Stimulated activated CD8-positive, alpha-beta memory T cell treated with anti-CD3 and anti-CD28 coated beads, Interleukin-7, amount 100 ng/mL, for 4 hours (primary cell): ENCODE measurements around the gene NAALADL2.
"Not testable (repeated sequence)": the region's sequence is repeated elsewhere in the genome, so short reads cannot be mapped to it uniquely, and the experiment has no call there.

ENCODE experiments used
- DNase-seq, 2 donors: peaks; one replicate each; pipeline ENCODE4 v3.0.0-alpha.2; 2020; ENCODE audit warnings: low read depth in 2 of 2

Gene NAALADL2

GRCh38 chr3:175479175-175479574 is 620.0 kb downstream of the NAALADL2 start:
- no peak for DNase-seq

DNA sequence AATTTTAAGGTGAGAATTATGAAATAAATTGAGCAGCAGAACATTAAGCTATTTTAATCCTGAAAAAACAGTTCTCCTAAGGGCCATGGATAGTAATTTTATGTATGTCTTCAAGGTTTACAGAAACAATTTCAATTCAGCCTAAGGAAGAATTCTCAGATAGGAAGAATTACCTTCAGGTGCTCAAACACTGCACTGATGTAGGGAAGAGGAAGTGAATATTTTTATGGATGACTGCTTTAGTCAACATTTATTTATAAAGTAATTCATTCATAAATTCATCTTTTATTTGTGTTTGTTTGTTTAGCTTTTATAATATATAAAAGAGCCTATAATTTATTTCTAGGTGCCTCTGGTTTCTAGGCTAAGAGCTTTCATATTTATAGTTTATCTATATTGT is 620.7 kb downstream of the NAALADL2 start:
- no peak for DNase-seq

DNA sequence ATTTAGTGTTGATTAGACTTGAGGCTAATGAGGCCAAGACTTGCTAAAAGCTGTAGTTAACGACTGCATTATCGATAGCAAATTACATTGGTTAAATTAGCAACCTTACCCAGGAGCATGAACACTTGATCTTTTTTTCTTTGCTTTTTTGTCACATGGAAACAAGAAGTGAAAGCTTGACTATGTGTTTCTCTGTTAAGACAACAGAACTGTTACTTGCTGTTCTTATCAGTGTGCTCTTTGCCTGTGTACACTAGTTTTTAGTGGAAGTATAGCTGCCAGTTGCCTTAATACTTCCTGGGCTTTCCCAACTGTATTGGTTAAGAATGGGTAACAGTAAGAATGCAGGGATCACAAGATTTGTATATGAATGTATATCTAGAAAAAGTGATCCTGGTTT is 625.5 kb downstream of the NAALADL2 start:
- DNase-seq = no peak

DNA sequence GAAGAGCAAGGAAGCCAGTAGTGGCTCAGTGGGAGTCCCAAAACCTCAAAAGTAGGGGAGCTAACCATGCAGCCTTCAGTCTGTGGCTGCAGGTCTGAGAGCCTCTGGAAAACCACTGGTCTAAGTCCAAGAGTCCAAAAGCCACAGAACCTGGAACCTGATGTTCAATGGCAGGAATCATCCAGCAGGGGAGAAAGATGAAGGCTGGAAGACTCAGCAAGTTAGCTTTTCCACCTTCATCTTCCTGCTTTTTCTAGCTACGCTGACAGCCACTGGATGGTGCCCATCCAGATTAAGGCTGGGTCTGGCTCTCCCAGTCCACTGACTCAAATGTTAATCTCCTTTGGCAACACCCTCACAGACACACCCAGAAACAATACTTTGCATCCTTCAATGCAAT is 626.3 kb downstream of the NAALADL2 start:
- no peak for DNase-seq

- no peak for DNase-seq
These were observed 627.1 kb downstream of the NAALADL2 start for GRCh38 chr3:175486255-175486654.

GRCh38 chr3:175489406-175489805 is 630.3 kb downstream of the NAALADL2 start:
- DNase-seq = no peak

DNA sequence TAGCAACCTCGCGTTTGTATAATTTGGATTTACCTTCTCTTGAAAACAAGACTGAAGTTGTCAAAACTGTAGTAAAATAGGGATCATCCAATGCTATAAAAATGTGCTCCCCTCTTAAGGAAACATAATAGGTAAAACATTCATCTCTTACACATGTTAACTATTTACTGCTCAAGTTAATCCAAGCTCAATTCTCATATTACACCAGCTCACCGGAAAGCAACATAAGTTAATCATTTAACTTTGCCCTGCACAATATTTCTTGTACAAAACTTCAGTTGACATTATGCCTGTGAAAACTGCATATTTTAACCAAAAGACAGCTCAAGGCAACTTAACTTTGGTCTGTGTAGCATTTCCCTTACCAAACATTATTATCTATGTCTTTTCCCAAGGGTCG is 634.2 kb downstream of the NAALADL2 start:
- no peak for DNase-seq

- no peak for DNase-seq
These were observed 636.2 kb downstream of the NAALADL2 start for GRCh38 chr3:175495331-175495730.

- DNase-seq = no peak
These were observed 643.0 kb downstream of the NAALADL2 start for GRCh38 chr3:175502155-175502554.

DNA sequence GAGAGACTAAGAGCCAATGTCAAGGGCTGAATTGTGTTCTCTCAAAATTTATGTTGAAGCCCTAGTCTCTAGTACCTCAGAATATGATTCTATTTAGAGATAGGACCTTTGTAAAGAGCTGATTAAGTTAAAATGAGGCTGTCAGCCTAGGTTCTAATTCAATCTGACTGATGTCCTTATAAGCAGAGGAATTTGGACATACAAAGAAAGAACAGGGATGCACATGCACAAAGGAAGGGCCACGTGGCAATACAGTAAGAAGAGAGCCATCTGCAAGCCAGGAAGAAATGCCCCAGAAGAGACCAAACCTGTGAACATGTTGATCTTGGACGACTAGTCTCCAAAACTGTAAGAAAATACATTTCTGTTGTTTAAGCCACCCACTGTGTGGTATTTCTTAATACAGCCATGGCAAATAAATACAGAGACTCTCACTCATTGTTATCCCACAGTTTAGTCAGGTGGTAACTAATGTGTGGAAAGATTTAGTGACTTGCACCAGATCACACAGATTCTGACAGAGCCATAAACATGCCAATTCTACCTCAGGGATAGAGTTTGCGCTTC is 652.2 kb downstream of the NAALADL2 start:
- no peak for DNase-seq

DNA sequence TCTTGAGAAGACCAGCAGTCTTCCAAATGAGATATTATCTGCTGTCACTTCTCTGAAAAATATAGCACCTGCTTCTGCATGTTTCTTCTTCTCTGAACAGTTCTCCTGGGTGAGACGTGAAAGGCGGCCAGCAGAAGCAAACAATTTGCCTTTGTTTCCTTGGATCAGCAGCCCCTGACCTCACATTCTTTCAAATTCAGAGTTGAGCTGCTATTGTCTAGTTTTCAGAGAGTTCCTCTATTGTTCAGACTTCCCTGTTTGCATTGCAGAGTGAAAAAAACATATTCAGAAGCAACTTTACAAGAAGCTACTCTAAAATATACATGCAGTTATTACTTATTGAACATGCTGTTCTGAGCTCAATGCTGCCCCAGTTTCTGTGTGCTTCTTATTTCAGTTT is 653.6 kb downstream of the NAALADL2 start:
- no peak for DNase-seq

DNA sequence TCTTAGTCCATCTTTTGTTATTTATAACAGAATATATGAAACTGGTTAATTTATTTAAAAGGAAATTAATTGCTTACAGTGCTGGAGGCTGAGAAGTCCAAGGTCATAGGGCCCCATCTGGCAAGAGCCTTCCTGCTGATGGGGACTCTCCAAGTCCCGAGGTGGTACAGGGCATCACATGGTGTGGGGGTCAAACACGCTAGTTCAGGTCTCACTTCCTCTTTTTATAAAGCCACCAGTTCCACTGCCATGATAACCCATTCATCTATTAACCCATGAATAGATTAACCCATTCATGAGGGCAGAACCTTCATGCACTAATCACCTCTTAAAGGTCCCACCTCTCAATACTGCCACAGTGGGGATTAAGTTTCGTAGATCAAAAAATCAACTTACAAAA is 659.3 kb downstream of the NAALADL2 start:
- DNase-seq = no peak

DNA sequence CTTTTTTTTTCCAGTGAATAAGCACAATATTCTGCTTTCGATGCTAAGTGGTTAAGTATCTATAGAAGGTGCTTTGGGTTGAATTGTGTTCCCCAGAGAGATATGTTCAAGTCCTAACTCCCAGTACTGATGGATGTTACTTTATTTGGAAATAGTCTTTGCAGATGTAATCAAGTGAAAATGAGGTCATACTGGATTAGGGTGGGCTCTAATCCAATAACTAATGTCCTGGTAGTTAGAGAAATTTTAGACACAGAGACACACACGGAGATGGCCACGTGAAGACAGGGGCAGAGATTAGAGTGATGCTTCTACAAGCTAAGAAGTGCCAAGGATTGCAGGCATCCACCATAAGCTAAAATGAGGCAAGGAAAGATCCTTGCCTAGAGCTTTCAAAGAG is 662.3 kb downstream of the NAALADL2 start:
- no peak for DNase-seq

DNA sequence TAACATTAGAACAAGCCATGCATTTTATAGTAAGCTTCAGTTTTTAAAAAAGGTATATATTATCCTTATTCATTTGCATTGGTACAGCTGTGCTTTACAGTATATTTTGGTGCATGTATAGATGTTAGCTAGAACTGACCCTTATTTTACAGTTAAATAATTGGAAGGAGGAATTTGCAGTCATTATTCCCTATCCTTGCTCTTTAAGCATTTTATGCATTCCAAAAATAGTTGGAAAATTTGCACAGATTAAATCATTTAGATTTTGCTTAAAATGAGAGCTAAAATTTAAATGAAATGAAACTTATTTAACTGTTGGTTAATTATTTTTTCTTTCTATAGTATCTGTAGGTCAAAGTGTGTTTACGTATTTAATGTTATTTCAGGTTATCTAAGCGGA is 667.1 kb downstream of the NAALADL2 start:
- DNase-seq = no peak

- no peak for DNase-seq
These were observed 667.6 kb downstream of the NAALADL2 start for GRCh38 chr3:175526609-175527280.

DNA sequence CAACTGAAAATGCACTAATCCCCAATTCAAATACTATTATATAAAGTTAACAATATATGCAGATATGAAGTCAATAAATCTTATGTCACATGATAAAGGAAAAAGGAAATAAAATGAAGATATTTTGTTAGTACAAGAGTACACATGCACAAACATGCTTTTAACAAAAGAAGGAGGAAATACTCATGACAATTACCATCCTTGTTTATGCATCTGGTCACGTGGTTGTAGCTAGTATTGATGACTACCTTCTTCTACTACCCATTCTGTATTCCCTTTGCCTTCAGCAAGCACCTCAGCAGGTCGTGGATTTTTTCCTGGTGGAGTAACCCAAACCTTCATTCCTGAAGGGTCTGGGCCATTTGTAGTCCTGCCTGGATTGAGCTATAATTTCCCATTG is 669.6 kb downstream of the NAALADL2 start:
- not testable (repeated sequence) for DNase-seq

- no peak for DNase-seq
These were observed 676.2 kb downstream of the NAALADL2 start for GRCh38 chr3:175535351-175535750.

- no peak for DNase-seq
These were observed 687.0 kb downstream of the NAALADL2 start for GRCh38 chr3:175546115-175546514.

GRCh38 chr3:175552929-175553328 is 693.8 kb downstream of the NAALADL2 start:
- no peak for DNase-seq

DNA sequence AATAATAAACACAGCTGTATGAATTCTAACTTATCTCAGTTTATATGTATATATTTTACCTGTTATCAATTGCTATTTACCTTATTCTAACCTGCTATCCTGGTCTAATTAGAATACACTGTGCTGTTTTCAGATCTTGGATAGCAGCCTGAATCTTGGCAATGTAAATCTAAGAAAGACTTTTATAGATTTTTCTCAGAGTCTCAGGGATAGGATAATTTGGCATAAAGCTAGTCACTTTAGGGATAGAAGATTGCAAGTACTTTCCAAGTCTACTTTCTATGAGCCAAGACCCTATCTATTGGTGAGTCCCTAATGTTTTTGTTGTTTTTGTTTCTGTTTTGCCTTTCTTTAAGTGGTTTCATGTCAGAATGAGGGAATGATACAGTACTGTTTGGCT is 695.7 kb downstream of the NAALADL2 start:
- no peak for DNase-seq

GRCh38 chr3:175558261-175558660 is 699.1 kb downstream of the NAALADL2 start:
- no peak for DNase-seq

GRCh38 chr3:175564363-175564762 is 705.2 kb downstream of the NAALADL2 start:
- DNase-seq = no peak

- DNase-seq = no peak
These were observed 712.0 kb downstream of the NAALADL2 start for GRCh38 chr3:175571096-175571495.

- no peak for DNase-seq
These were observed 714.1 kb downstream of the NAALADL2 start for GRCh38 chr3:175573226-175573625.
